CD4-positive, alpha-beta T cell (primary cell): ENCODE results near the gene CALHM4. TPM values are rescaled to one million over a fixed set of nuclear protein-coding genes. Genes with fewer than 3 reads are reported as not detected.

Experiments
- ATAC-seq: fragments of 200-7000 bp; cut with Tn5 transposase; one replicate; pipeline ENCODE4 v1.10.0; 2022; ENCODE audit warnings: mild to moderate bottlenecking; ENCODE audit not compliant: poor library complexity
- CTCF ChIA-PET: fragments of 350-600 bp; sonication (Branson Sonifier 250); formaldehyde crosslinking; loops from one replicate; lab custom pipeline; 2021; ENCODE audit warnings: antibody characterized with exemption, inconsistent platforms; lab: Charles Lee
- POLR2A ChIA-PET: fragments of 350-600 bp; sonication (Branson Sonifier 250); formaldehyde crosslinking; loops from one replicate; lab custom pipeline; 2021; ENCODE audit warnings: antibody characterized with exemption, inconsistent platforms; lab: Charles Lee
- DNase-seq, 14 experiments: peaks; one replicate each; pipeline ENCODE4 v3.0.0-alpha.2; 2013 to 2020; ENCODE audit warnings: mixed read lengths in 2 of 14
- H3K27ac ChIP-seq, 2 donors: one replicate each; pipeline versions ENCODE4 v1.5.1 to v1.7.0; 2013; ENCODE audit warnings: low read length in 2 of 2, low read depth in 1 of 2, mild to moderate bottlenecking in 1 of 2
- H3K27me3 ChIP-seq, 2 experiments: 1 replicate in 1 of 2; 2 replicates in 1 of 2; pipeline versions ENCODE4 v1.6.1 to v1.7.0; 2013; ENCODE audit warnings: low read length in 2 of 2, control low read depth in 1 of 2, mild to moderate bottlenecking in 1 of 2, moderate library complexity in 1 of 2; ENCODE audit not compliant: insufficient read depth in 2 of 2, control insufficient read depth in 1 of 2
- H3K36me3 ChIP-seq: one replicate; pipeline ENCODE4 v1.6.1; 2013; ENCODE audit warnings: low read length, control low read depth; ENCODE audit not compliant: insufficient read depth
- H3K4me1 ChIP-seq: one replicate; pipeline ENCODE4 v1.6.1; 2013; ENCODE audit warnings: low read length, control low read depth; ENCODE audit not compliant: insufficient read depth
- H3K4me3 ChIP-seq: one replicate; pipeline ENCODE4 v1.5.1; 2013; ENCODE audit warnings: mild to moderate bottlenecking, low read length, moderate library complexity
- H3K9me3 ChIP-seq, 2 experiments: 1 replicate in 1 of 2; 2 replicates in 1 of 2; pipeline versions ENCODE4 v1.6.1 to v1.7.0; 2013; ENCODE audit warnings: low read length in 2 of 2, mild to moderate bottlenecking in 2 of 2, control low read depth in 1 of 2, moderate library complexity in 1 of 2; ENCODE audit not compliant: control insufficient read depth in 1 of 2, insufficient read depth in 1 of 2
- H3K27ac Mint-ChIP-seq: one replicate; pipeline ENCODE4 v1.8.0; 2020; ENCODE audit warnings: mixed read lengths
- H3K27me3 Mint-ChIP-seq: one replicate; pipeline ENCODE4 v1.8.0; 2021; ENCODE audit warnings: mixed read lengths
- H3K36me3 Mint-ChIP-seq: one replicate; pipeline ENCODE4 v1.8.0; 2021; ENCODE audit warnings: low read depth, mixed read lengths
- H3K4me1 Mint-ChIP-seq: one replicate; pipeline ENCODE4 v1.8.0; 2021; ENCODE audit warnings: low read depth, mixed read lengths
- H3K4me3 Mint-ChIP-seq: one replicate; pipeline ENCODE4 v1.8.0; 2020; ENCODE audit warnings: mild to moderate bottlenecking, mixed read lengths
- H3K9me3 Mint-ChIP-seq: one replicate; pipeline ENCODE4 v1.8.0; 2020; ENCODE audit warnings: mixed read lengths
- CTCF ChIP-seq: fragments of 200-600 bp; IDR thresholded peaks from one replicate; pipeline ENCODE4 v1.8.0; 2022; ENCODE audit warnings: antibody characterized with exemption, mild to moderate bottlenecking
- intact Hi-C, 2 experiments: fragments of 100-400 bp; cut with DNase I in 1 of 2; cut with micrococcal nuclease in 1 of 2; formaldehyde crosslinking; loops; one replicate each; pipeline versions ENCODE4 v1.15.1 to v1.9.0; 2023 to 2025; cut with DNase I, micrococcal nuclease
- total RNA-seq, 174 experiments: library from RNA in 2 of 174; stranded (reverse) in 2 of 174; gene quantifications; one replicate each; pipeline ENCODE4 v1.2.3 and lab custom pipeline; 2021 to 2026

Gene CALHM4
- total RNA-seq, 2 experiments from 2014 or later, result not detected

GRCh38 chr6:116513224-116513875 is 40.2 kb upstream of the CALHM4 start:
- Histone ChIP-seq H3K4me1 (no peaks in the 10 kb centered on the region), H3K27ac (no peak overlapping the region), H3K4me3 (no peak overlapping the region), H3K36me3 (no peaks in the 10 kb centered on the region), H3K9me3 (peaks cover 0 to 3% of the 10 kb centered on the region in 2 experiments), H3K27me3 (peaks cover 0 to 1% of the 10 kb centered on the region in 2 experiments)
- Mint-ChIP-seq H3K4me3 (no peak overlapping the region), H3K36me3 (no peaks in the 10 kb centered on the region), H3K27me3 (peaks cover 4% of the 10 kb centered on the region), H3K4me1 (no peaks in the 10 kb centered on the region), H3K27ac (no peak overlapping the region), H3K9me3 (peaks cover 5% of the 10 kb centered on the region)
- POLR2A ChIA-PET, result interaction anchor here (1.0 kb wide), 1 partner anchor 10 kb away, joined by 4 read pairs; no protein-coding TSS in a partner anchor
- DNase-seq, result no peak
- TF ChIP-seq CTCF, result no peak
- CTCF ChIA-PET, result no interaction called here
- ATAC-seq, result no peak
- intact Hi-C loops, result no loop called here

- POLR2A ChIA-PET, result no interaction called here
- no peak overlapping the region for H3K4me3 Mint-ChIP-seq
- no peaks in the 10 kb centered on the region for H3K4me1 Mint-ChIP-seq
- no peak overlapping the region for H3K27ac Mint-ChIP-seq
- CTCF ChIA-PET, result no interaction called here
- intact Hi-C loops, result no loop called here
- no peak overlapping the region for H3K4me3 ChIP-seq
- no peaks in the 10 kb centered on the region for H3K36me3 ChIP-seq
- H3K4me1 ChIP-seq, result no peaks in the 10 kb centered on the region
- H3K36me3 Mint-ChIP-seq, result no peaks in the 10 kb centered on the region
- ATAC-seq (no peak), DNase-seq (no peak)
- H3K27me3 Mint-ChIP-seq, result peaks cover 5% of the 10 kb centered on the region
- peaks cover 0 to 3% of the 10 kb centered on the region in 2 experiments for H3K9me3 ChIP-seq
- H3K27me3 ChIP-seq, result peaks cover 0 to 6% of the 10 kb centered on the region in 2 experiments
- H3K27ac ChIP-seq, result no peak overlapping the region
- TF ChIP-seq CTCF, result no peak
- no peaks in the 10 kb centered on the region for H3K9me3 Mint-ChIP-seq
Observed at GRCh38 chr6:116514111-116514510, 39.4 kb upstream of the CALHM4 start.

GRCh38 chr6:116515141-116515540 is 38.4 kb upstream of the CALHM4 start:
- no peaks in the 10 kb centered on the region for H3K4me1 Mint-ChIP-seq
- ChIA-PET POLR2A (no interaction called here), CTCF (interaction anchor here (0.6 to 1.1 kb wide), 2 partner anchors 16 to 247 kb away, joined by 3 to 5 read pairs; no protein-coding TSS in a partner anchor)
- TF ChIP-seq CTCF, result no peak
- no peak overlapping the region for H3K4me3 Mint-ChIP-seq
- Histone ChIP-seq H3K4me1 (no peaks in the 10 kb centered on the region), H3K27me3 (peaks cover 0 to 6% of the 10 kb centered on the region in 2 experiments), H3K27ac (no peak overlapping the region), H3K4me3 (no peak overlapping the region), H3K36me3 (no peaks in the 10 kb centered on the region), H3K9me3 (peaks cover 0 to 3% of the 10 kb centered on the region in 2 experiments)
- H3K9me3 Mint-ChIP-seq, result no peaks in the 10 kb centered on the region
- H3K27ac Mint-ChIP-seq, result no peak overlapping the region
- ATAC-seq (no peak), DNase-seq (no peak)
- no peaks in the 10 kb centered on the region for H3K36me3 Mint-ChIP-seq
- peaks cover 5% of the 10 kb centered on the region for H3K27me3 Mint-ChIP-seq
- intact Hi-C loops, result no loop called here
